ENCODE results near the gene ELN.

Gene ELN

GRCh38 chr7:74026406-74026902, 1.5 kb upstream of the ELN start:
- TF ChIP-seq GATA2 (IDR thresholded peaks at IDR 0.05; ENCODE audit: low read depth, low read length) (no peak), GATA3 (IDR thresholded peaks at IDR 0.05; ENCODE audit: low read depth, low read length) (no peak)

DNA sequence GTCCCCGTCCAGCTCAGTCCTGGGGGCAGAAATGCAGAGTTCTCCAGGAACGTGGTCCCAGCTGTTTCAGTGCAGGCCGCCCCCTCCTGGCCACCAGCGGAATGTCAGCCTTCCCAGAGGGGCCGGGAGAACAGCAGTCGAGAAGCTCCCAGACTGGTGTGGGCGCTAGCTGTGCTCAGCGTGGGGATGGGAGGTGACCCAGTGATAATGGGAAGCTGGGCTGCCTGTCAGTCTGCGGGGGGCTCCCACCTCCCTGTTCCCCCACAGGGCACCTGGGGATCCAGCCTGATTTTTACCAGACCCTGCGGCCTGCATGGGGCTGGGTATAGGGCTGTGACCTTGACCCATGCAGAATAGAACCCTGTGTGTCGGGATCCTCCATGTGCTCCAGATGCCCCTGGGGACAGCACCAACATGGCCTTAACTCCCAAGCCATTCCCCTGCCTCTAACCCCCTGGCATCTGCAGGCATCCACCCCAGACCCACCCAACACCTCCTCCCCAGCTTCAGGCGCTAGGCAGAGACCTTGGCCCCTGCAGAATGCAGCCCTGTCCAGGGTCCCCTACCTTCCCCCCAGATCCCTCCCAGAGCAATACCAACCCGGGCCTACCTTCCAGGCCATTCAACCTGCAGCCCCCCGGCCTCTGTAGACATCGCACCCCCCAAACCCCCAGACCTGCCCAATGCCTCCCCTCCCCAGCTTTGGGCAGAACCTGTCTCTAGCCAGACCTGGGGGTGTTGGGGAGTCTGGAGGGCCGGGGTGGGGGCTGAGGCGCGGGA, 880 bp upstream of the ELN start:
- TF ChIP-seq GATA2 (IDR thresholded peaks at IDR 0.05; ENCODE audit: low read depth, low read length) (no peak), GATA3 (IDR thresholded peaks at IDR 0.05; ENCODE audit: low read depth, low read length) (no peak)

GRCh38 chr7:74028321-74028838, 407 bp downstream of the ELN start:
- TF ChIP-seq GATA2 (IDR thresholded peaks at IDR 0.05; ENCODE audit: low read depth, low read length) (no peak), GATA3 (IDR thresholded peaks at IDR 0.05; ENCODE audit: low read depth, low read length) (no peak)

DNA sequence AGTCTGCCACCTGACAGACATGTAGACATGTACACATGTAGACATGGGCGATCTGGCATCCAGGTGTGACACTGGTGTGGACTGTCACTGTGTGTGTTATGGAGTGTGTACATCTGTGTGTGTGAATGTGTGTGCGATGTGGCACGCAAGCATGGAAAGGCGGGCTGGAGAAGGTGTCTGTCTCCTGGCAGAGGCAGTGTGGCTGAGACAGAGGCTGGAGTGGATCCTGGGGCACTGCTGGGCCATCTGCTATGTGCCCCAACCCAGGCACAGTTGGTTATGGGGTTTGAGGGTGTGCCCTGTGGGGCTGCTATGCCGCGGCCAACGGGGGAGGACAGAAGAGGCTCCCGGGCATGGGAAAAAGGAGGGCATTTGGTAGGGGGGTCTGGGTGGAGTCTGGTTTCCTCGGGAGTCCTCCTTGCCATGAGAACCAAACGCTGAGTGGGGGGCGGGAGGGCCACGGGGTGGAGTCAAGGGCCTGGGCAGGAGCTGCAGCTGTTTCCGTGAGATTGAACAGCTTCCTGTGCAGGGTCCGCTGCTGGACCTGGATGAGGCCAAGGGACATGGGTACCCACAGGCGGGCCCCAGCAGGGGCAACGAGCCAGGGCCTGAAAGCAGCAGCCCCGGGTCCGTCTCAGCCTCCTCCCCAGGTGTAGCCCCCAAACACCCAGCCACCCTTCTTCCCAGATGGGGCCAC, 1.3 kb downstream of the ELN start:
- no peak for TF ChIP-seq GATA3 (IDR thresholded peaks at IDR 0.05; ENCODE audit: low read depth, low read length)
- TF ChIP-seq GATA2 (IDR thresholded peaks at IDR 0.05; ENCODE audit: low read depth, low read length): no peak

GRCh38 chr7:74029991-74030415, 2.0 kb downstream of the ELN start:
- no peak for TF ChIP-seq GATA3 (IDR thresholded peaks at IDR 0.05; ENCODE audit: low read depth, low read length)
- no peak for TF ChIP-seq GATA2 (IDR thresholded peaks at IDR 0.05; ENCODE audit: low read depth, low read length)

GRCh38 chr7:74030861-74031260, 2.9 kb downstream of the ELN start:
- TF ChIP-seq GATA3 (IDR thresholded peaks at IDR 0.05; ENCODE audit: low read depth, low read length): no peak
- TF ChIP-seq GATA2 (IDR thresholded peaks at IDR 0.05; ENCODE audit: low read depth, low read length): no peak

DNA sequence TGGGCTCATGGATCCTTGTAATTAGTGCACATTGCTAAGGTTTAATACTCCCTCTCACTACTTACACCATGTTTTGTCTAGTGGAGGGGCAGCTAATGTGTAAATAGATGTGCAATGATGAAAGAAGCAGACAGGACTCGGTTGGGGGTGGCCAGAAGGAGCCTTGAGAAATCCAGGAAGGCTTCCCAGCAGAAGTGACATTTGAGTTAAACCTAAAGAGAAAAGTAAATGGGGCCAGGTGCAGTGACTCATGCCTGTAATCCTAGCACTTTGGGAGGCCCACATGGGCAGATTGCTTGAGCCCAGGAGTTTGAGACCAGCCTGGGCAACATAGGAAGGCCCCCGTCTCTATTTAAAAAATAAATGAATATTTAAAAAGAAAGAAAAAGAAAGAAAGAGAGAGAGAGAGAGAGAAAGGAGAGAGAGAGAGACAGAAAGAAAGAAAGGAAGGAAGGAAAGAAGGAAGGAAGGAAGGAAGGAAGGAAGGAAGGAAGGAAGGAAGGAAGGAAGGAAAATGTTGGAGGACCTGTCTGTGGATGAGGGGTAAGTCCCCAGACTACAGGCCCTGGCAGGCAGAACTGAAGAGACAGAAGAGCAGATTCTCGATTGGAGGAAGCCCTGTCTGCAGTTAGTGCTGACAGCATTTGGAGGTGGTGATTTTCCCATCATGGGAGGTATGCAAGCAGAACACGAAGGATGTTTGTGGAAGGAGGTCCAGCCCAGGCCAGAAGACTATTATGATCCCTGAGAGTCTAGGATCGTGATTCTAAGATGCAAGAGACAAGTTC, 3.6 kb downstream of the ELN start:
- TF ChIP-seq GATA3 (IDR thresholded peaks at IDR 0.05; ENCODE audit: low read depth, low read length) (no peak), GATA2 (IDR thresholded peaks at IDR 0.05; ENCODE audit: low read depth, low read length) (no peak)

GRCh38 chr7:74032191-74032490, 4.2 kb downstream of the ELN start:
- TF ChIP-seq GATA3 (IDR thresholded peaks at IDR 0.05; ENCODE audit: low read depth, low read length): no peak
- no peak for TF ChIP-seq GATA2 (IDR thresholded peaks at IDR 0.05; ENCODE audit: low read depth, low read length)

GRCh38 chr7:74032624-74033371, 4.8 kb downstream of the ELN start:
- no peak for TF ChIP-seq GATA3 (IDR thresholded peaks at IDR 0.05; ENCODE audit: low read depth, low read length)
- no peak for TF ChIP-seq GATA2 (IDR thresholded peaks at IDR 0.05; ENCODE audit: low read depth, low read length)

GRCh38 chr7:74033372-74034311, 5.7 kb downstream of the ELN start:
- TF ChIP-seq GATA3 (IDR thresholded peaks at IDR 0.05; ENCODE audit: low read depth, low read length) (no peak), GATA2 (IDR thresholded peaks at IDR 0.05; ENCODE audit: low read depth, low read length) (no peak)

- TF ChIP-seq GATA3 (IDR thresholded peaks at IDR 0.05; ENCODE audit: low read depth, low read length): no peak
- no peak for TF ChIP-seq GATA2 (IDR thresholded peaks at IDR 0.05; ENCODE audit: low read depth, low read length)
These were observed 9.6 kb downstream of the ELN start for GRCh38 chr7:74037609-74038008.

DNA sequence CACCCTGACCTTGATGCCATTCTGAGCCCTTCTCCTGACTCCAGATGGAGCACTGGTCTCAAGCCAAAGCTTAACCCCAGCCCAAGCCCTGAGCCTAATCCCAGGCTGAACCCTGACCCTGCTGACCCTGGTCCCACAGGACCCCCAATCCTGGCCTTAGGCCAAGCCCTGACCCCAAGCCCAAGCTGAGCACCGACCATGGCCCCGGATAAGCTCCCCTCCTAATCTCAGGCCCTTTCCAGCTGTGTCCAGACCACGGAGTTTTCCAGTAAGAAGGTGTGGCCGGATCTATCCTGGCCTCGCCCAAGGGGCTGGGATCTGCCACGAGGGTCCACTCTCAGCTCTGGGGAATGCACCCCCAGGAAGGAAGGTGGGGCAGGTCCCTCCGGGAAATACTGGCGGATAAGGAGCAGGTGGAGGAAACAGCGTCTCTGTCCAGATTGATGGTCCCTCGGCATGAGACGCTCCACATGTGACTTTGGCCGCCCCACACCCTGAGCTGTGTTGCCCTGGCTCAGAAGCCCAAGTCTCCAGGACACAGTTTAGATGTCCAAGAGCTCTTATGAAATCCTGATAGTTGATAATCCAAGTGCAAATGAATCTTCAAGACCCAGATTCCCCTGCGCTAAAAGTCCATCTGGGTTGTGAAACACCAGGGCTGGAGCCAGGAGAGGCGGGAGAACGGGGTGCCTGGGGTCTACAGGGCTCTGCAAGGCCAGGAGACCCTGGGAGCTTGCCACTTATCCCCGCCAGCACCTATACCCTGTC, 10.4 kb downstream of the ELN start:
- TF ChIP-seq GATA3 (IDR thresholded peaks at IDR 0.05; ENCODE audit: low read depth, low read length): no peak
- TF ChIP-seq GATA2 (IDR thresholded peaks at IDR 0.05; ENCODE audit: low read depth, low read length): no peak
